ENCODE measurements around the gene SLC18A2.

Gene SLC18A2

GRCh38 chr10:117239051-117239450 is 1.9 kb upstream of the SLC18A2 start:
- DNase-seq = no peak

GRCh38 chr10:117239721-117240620 is 943 bp upstream of the SLC18A2 start:
- no peak for DNase-seq

GRCh38 chr10:117241541-117242462 is 888 bp downstream of the SLC18A2 start:
- DNase-seq = no peak

- no peak for DNase-seq
Measured at GRCh38 chr10:117242463-117242832, 1.5 kb downstream of the SLC18A2 start.

GRCh38 chr10:117246997-117247671 is 6.2 kb downstream of the SLC18A2 start:
- no peak for DNase-seq

- no peak for DNase-seq
Measured at GRCh38 chr10:117248750-117249465, 8.0 kb downstream of the SLC18A2 start.

- no peak for DNase-seq
Measured at GRCh38 chr10:117249493-117250093, 8.7 kb downstream of the SLC18A2 start.

- DNase-seq = no peak
Measured at GRCh38 chr10:117250411-117250810, 9.5 kb downstream of the SLC18A2 start.

GRCh38 chr10:117253908-117254307 is 13.0 kb downstream of the SLC18A2 start:
- DNase-seq = no peak

GRCh38 chr10:117254338-117254737 is 13.4 kb downstream of the SLC18A2 start:
- DNase-seq = no peak

GRCh38 chr10:117254774-117255735 is 14.1 kb downstream of the SLC18A2 start:
- DNase-seq = no peak

GRCh38 chr10:117255835-117256460 is 15.0 kb downstream of the SLC18A2 start:
- no peak for DNase-seq

GRCh38 chr10:117256910-117257309 is 16.0 kb downstream of the SLC18A2 start:
- DNase-seq = no peak

GRCh38 chr10:117257721-117258120 is 16.8 kb downstream of the SLC18A2 start:
- DNase-seq = no peak

GRCh38 chr10:117259279-117259678 is 18.4 kb downstream of the SLC18A2 start:
- peak; percentile 6 to 28 for DNase-seq

- DNase-seq = peak; percentile 37 to 40
Measured at GRCh38 chr10:117260084-117260483, 19.2 kb downstream of the SLC18A2 start.

- no peak for DNase-seq
Measured at GRCh38 chr10:117261501-117261900, 20.6 kb downstream of the SLC18A2 start.

- no peak for DNase-seq
Measured at GRCh38 chr10:117262291-117262902, 21.5 kb downstream of the SLC18A2 start.

- DNase-seq = no peak
Measured at GRCh38 chr10:117262903-117263293, 22.0 kb downstream of the SLC18A2 start.

- no peak for DNase-seq
Measured at GRCh38 chr10:117264782-117265181, 23.9 kb downstream of the SLC18A2 start.

Data from inflammatory macrophage treated with lipopolysaccharide for 1 hour (primary cell).